Measurements from ENCODE around the gene PPP1R13L. TPM values are rescaled to one million over a fixed set of nuclear protein-coding genes. Genes with fewer than 3 reads are reported as not detected.
"Not testable (repeated sequence)": the region's sequence is repeated elsewhere in the genome, so short reads cannot be mapped to it uniquely, and the experiment has no call there.

The PPP1R13L gene
- total RNA-seq, 1 donor from 2014 or later = 29.0 TPM

GRCh38 chr19:45345506-45345860 lies 59.4 kb downstream of the PPP1R13L start:
- no peak for DNase-seq

GRCh38 chr19:45344621-45345505 lies 60.0 kb downstream of the PPP1R13L start:
- no peak for DNase-seq

GRCh38 chr19:45342911-45343310 lies 62.0 kb downstream of the PPP1R13L start:
- DNase-seq = no peak

- DNase-seq = no peak
Observed at GRCh38 chr19:45340899-45341453, 63.9 kb downstream of the PPP1R13L start.

GRCh38 chr19:45340232-45340898 lies 64.5 kb downstream of the PPP1R13L start, which contains the start of gene KLC3:
KLC3 (plus strand) TSS chr19:45340750; CDS start chr19:45345542, 4,792 bp downstream.
- DNase-seq = no peak

GRCh38 chr19:45339629-45340028 lies 65.2 kb downstream of the PPP1R13L start:
- no peak for DNase-seq

- DNase-seq = no peak
Observed at GRCh38 chr19:45336696-45337251, 68.1 kb downstream of the PPP1R13L start.

- not testable (repeated sequence) for DNase-seq
Observed at GRCh38 chr19:45334881-45335280, 70.0 kb downstream of the PPP1R13L start.

GRCh38 chr19:45333609-45334303 lies 71.1 kb downstream of the PPP1R13L start:
- no peak for DNase-seq

- no peak for DNase-seq
Observed at GRCh38 chr19:45331411-45331810, 73.5 kb downstream of the PPP1R13L start.

Small RNA genes lying within 50 kb of the gene (small RNA-seq; reads per million reads assigned to genes)
- not detected for gene MIR6088 (ENCODE audit: low replicate concordance)

Other genes starting within 250 kb of the PPP1R13L start
- gene NKPD1, start 244.1 kb downstream of the PPP1R13L start, total RNA-seq = 4.2 TPM
- 13.3 TPM for gene TRAPPC6A, start 226.8 kb downstream of the PPP1R13L start, total RNA-seq
- gene BLOC1S3, start 226.3 kb downstream of the PPP1R13L start, total RNA-seq = 3.1 TPM
- 0.89 TPM for gene EXOC3L2, start 159.7 kb downstream of the PPP1R13L start, total RNA-seq
- gene MARK4, start 153.8 kb downstream of the PPP1R13L start, total RNA-seq = 23.6 TPM
- 426 TPM for gene CKM, start 82.2 kb downstream of the PPP1R13L start, total RNA-seq
- 26.0 TPM for gene KLC3, start 64.3 kb downstream of the PPP1R13L start, total RNA-seq
- gene ERCC2, start 34.5 kb downstream of the PPP1R13L start, total RNA-seq = 5.7 TPM
- 2.7 TPM for gene POLR1G, start 1.6 kb upstream of the PPP1R13L start, total RNA-seq
- 60.3 TPM for gene ERCC1, start 18.8 kb upstream of the PPP1R13L start, total RNA-seq
- 21.2 TPM for gene FOSB, start 62.9 kb upstream of the PPP1R13L start, total RNA-seq
- 8.1 TPM for gene RTN2, start 92.0 kb upstream of the PPP1R13L start, total RNA-seq
- 1.7 TPM for gene PPM1N, start 93.4 kb upstream of the PPP1R13L start, total RNA-seq
- gene VASP, start 102.4 kb upstream of the PPP1R13L start, total RNA-seq = 35.5 TPM
- gene OPA3, start 179.7 kb upstream of the PPP1R13L start, total RNA-seq = 2.6 TPM
- gene GPR4, start 197.1 kb upstream of the PPP1R13L start, total RNA-seq = 0.20 TPM
- gene EML2, start 234.3 kb upstream of the PPP1R13L start, total RNA-seq = 20.1 TPM

Measured in skin of body (tissue), 3 donors.